UCSD-AML1 (cell line): Measurements from ENCODE around the gene ENG.
A peak's percentile ranks its signal among the peaks of the same experiment; 100 is the strongest.
"Not testable (repeated sequence)": the region's sequence is repeated elsewhere in the genome, so short reads cannot be mapped to it uniquely, and the experiment has no call there.

Experiments
- DNase-seq: peaks from one replicate; lab custom pipeline; 2025; ENCODE audit not compliant: unreplicated experiment; lab: John Stamatoyannopoulos, UW

The ENG gene

DNA sequence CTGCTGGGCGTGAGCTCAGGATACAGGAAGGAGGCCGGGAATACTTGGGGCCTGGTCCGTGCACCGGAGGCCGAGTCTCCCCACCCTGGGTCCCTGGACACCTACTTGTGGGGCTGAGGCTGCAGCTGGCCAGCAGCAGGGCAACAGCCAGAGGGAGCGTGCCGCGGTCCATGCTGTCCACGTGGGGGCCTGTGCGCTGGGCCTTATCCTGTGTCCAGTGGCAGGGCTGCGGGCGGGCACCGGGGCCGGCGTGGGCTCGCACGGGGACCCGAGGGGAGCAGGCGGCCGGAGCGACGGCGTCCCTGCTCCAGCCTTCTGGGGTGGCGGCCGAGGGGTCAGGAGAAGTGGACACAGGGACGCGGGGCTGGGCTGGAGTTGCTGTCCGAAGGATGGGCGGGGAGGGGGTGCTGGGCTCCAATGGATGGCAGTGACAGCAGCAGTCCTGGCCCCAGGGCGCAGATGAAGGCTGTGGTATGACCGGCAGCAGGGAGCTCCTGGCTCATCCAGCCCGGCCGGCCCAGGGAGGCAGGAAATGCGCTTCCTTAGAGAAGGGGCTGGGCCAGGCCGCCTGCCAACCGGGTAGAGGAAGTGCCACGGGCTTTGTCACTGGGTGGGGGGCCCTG lies at the start of gene ENG:
ENG (minus strand) TSS at position 475 of the 623 bp plus-strand sequence; CDS start at position 172, 303 bp downstream.
- peak; percentile 74 for DNase-seq

DNA sequence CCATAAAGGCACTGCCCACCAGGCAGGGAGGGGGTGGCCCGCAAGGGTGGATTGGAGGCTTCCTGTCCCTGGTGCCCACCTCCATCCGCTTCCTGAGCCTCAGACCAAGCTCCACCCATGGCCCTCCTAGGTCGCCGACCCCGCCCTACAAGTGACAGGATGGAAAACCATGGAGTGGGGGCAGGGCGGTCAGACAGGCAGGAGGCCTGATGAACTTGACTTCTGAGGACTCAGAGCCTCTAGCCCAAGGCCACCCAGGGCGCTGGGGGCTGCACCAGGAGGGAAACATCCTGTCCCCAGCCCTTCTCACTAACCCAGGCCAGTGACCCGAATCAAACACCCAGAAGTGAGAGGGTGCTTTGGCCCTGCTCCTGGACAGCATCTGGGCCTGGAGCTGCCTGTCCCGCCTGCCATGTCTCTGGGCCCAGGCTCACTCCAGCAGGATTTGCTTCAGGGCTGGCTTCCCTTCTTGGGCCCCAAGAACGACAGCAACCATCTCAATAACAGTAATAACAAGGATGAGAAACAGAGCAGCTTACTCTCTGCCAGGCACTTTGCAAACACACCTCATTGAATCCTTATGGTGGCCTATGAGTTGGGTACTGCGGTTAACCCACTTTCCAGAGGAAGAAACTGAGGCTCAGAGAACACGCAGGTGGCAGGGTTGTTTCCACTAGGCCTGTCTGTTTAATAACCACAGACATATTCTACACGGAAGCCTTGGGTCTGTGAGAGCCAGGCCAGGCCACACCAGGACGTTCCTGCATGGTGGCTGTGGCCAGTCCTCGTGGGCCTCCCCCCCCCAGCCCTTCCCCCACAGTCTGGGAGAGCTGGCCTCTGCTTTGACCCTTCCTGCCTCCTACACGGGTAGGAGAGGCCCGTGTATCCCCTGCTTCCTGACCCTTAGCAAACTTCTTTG lies 49.4 kb upstream of the ENG start:
- peak; percentile 96 for DNase-seq

DNA sequence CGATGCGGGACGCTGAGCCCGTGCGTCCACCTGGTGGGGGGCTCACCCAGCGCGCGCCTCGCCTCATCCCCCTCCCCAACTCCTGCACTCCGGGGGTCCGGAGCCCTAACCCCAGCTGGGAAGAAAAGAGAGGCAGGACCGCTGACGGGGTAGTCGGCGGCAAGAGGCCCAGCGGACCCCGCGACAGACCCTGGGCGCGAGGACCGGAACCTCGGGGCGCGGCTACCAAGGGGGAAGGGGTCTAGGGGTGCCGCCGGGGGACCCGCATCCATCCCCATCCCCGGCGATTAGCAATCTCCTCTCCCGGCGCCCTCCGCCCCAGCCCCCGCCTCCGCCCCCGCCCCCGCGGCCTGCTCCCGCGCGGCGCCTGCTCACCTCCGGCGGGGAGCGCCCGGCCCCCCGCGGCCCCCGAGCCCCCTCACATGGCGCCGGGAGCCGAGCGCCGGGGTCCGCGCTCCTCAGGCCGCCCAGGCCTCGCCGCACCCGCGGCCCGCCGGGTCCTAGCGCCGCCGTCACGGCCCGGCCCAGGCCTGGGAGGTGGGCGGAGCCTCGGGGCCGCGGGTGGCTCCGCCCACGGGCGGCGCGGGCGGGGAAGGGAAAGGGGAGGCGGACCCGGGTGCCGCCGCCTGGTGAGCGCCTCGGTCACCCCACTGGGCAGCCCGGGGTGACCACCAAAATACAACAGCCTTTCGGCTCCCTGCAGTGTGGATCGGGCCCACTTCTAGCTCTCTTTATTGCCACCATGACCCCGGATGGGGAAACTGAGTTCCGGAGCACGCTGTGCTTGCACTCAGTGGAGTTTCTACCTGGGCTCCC lies 44.9 kb upstream of the ENG start, which contains the start of gene ST6GALNAC6:
ST6GALNAC6 (minus strand) TSS at position 476 of the 816 bp plus-strand sequence. CDS start 1,622 bp downstream, outside the sequence.
- DNase-seq = peak; percentile 89

DNA sequence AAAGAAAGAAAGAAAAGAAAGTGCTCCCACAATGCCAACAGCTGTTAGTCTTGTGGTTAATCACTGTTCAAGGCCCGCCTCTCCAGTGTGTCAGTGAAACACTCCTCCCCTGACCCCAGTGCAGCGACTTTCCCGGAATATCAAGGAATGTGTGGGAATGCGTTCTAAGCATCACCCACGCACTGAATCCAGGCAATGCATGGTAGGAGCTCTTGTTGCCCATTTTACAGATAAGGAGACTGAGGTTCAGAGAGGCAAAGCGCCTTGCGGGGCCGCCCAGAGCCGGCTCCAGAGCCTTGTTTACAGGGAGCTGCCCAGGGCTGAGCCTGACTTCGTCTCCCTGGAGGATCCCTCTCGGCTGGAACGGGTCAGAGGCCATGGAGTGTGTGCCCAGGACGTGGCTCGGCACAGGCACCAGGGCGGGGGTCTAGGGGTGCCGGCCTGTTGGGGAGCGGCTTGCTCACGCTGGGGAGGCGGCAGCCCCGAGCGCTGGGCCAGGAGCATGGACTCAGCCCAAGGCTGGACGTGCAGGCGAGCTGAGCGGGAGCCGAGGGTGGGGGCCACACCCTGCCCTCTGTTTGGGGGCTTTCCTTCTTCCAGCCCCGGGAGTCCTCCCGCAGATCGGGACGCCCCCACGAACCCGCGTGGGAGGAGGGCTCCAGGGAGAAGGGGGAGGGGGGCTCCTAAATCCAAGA lies 44.1 kb upstream of the ENG start:
- DNase-seq = peak; percentile 57

DNA sequence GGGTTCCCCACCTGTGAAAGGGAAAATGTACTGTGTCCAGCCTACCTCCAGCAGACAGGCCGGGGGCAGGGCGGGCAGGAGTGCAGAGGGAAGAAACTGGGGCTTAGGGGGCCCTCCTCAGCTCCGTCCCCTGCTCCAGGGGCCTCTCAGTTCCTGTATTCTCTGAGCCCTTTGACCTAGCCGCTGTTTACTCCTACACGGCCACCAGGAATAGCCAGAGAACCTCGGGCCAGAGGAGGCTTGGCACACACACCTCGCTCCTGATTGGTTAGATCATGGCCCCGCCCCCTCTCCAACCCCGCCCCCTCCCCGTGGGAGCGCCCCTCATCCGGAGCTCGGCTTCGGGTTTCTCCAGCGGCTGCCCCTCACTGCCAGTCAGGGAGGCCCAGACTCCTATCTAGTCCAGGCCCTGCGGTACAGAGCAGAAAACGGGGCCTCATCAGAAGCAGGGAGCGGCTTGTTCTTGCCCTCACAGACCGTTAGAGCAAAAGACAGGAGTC lies 42.8 kb upstream of the ENG start:
- peak; percentile 60 for DNase-seq

DNA sequence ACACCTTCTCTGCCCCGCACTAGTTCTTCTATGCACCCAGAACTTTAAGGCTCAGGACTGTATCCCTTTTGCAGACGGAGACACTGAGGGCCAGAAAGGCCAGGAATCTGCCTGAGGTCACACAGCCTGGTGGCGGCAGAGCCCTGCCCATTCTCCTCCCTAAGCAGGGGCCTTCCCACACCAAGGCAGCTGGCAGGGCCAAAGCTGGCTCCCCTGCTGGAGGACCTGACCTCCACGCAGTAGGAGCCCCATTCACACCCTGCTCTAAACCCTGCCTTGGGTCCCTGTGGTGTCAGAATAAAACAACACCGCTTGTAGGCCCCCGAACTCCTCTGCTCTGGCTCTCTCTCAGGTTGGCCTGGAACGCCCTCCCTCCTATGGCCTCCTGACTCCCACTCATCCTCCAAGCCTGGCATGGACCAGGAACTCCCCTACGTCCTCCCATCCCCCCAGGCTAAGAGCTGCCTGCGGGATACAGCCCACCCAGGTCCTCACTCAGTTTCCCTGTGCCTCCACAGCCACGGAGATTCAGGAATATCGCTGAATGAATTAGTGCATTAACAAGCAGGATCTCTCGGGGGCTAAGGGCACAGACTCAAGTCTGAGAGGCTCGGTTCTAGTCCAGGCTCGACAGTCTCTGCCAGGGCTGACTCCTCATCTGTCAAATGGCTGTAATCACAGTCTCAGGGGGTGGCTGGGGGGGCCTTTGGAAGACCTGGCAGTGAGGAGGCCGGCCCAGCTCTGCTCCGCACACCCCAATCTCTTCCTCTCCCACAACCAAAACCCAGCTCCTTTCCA lies 42.1 kb upstream of the ENG start:
- no peak for DNase-seq

DNA sequence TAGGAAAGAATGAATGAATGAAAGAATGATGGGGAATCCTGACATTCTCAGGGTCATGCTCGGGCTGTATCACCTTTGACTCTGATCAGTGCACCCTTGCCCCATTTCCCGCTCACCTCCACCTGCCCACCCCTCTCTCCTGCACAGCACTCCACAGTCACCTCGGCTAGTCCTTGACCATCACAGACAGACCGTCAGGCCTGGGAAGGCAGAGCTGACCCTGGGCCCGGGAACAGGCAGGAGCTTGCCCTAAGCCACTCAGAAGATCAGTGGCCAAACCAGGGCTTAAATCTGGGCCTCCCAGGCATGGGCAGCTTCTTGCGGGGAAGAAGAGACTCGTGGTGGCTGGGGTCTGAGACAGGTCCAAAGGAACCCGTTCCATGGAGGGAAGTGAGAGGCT lies 41.4 kb upstream of the ENG start:
- no peak for DNase-seq

DNA sequence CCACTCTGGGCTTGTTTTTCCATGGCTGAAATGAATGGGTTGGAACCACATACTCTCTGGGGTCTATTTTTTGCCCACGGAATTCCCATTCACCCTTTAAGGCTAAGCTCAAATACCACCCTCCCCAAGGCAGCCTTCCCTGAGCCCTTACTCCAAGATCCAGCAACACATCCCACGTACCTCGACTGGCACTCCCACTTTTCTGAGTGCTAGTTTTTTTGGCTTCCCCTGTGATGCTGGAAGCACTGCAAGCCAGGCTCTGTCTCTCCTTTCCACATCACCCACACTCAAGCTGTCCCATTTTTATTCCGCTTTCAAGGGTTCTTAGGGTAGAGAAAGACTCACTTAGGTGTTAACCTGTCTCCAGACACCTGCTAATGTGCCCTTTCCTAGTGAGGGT lies 38.9 kb upstream of the ENG start:
- no peak for DNase-seq

DNA sequence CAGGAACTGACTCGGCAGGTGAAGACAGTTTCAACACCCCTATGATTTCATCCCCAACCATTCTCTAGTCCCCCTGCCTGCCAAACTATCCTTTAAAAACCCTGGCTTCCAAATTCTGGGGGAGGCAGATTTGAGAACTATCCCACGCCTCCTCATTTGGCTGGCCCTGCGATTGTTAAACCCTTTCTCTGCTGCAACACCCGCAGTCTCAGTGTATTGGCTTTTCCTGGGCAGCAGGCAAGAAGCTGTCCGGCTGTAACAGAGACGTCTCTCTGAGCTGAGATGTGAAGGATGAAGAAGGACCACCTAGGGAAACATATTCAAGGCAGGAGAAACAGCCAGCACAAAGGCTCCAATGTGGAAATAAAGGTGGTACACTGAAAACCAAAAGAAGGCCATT lies 38.4 kb upstream of the ENG start:
- no peak for DNase-seq

DNA sequence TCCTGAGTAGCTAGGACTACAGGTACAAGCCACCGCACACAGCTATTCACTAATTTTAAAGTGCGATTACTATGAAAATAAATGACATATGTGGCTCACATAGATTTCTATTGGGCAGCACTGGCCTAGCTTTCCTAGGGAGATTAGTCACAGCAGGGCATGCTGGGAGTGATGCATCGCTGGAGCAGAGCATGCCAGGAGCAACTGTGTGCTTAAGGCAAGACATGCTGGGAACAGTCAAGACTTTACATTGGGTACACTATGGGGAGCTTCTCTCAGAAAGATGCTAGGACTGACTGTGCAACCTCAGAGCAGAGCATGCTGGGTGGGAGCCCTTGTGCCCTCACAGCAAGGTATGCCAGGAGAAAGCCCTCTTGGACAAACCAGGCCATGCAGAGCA lies 35.6 kb upstream of the ENG start:
- DNase-seq = no peak

DNA sequence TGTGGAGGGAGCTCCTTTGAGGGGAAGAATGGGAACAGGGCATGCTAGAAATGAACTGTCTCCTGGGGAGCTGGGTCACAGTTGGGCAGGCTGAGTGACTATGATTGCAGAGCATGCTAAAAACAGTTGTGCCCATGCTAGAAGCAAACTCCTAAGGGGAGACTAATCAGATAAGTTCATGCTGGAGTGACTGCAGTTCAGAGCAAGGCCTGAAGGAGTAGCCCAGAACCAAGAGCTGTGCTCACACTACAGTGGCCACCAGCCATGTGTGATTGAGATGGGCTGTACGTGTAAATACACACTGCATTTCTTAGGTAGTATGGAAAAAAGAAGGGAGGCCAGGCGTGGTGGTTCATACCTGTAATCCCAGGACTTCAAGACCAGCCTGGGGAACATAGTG lies 33.3 kb upstream of the ENG start:
- no peak for DNase-seq

DNA sequence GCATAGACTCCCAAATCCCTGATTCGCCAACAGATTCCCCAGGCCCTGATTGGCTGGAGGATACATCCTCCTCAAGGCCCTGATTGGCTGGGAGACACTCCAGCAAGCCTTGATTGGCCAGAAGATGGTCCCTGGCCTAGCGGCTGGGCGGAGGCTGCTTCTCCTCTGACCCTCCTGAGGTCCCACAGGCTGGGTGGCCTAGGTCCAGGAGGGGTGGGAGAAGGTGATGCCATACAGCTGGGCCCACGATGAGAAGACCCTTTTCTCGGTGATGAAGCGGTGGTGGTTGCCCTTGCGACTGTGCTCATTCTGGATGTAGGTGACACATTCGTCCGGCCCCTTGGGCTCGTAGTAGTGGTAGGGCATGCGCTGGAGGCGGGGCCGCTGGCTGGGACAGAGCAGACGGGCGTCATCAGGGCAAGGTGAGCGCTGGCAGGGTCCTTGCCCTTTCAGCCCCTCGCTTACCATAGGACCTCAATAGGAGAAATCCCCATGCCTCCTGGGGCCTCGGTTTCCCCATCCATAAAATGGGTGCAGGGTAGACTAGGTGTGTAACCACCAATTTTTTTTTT lies 32.0 kb upstream of the ENG start:
- no peak for DNase-seq

DNA sequence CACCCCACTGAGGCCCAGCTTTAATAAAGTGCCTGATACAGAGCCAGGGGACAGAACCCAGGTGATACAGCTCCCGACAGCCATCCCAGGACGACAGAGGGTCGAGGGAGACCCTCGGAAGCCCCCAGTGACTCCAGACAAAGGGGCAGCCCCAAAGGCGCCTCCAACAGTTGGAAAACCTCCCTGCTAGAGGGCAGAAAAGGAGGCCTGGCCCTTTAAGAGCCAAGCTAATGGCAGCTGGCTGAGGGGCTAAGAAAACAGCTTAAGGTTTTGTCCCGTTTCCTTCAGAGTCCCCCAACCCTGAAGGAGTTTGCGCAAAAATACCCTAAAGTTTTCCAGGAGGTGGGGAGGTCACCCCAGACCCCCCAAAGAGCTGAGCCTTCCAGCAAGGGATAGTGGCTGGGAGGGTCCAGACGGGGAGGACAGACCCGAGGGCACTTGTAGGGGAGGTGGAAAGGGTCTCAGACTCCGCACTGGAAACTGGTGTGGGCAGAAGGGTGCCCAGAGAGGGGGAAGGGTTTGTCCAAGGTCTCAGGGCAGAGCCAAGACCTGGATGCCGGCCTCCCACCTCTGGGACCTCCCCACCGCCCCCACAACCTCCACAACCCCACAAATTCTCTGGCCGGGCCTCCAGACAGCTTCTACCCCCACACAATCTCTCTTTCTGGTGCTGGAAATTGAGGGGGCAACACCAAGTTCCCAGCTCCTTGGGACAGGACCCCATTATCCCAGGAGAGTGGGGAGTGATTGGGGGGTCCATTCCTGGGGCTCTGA lies 31.2 kb upstream of the ENG start:
- no peak for DNase-seq

DNA sequence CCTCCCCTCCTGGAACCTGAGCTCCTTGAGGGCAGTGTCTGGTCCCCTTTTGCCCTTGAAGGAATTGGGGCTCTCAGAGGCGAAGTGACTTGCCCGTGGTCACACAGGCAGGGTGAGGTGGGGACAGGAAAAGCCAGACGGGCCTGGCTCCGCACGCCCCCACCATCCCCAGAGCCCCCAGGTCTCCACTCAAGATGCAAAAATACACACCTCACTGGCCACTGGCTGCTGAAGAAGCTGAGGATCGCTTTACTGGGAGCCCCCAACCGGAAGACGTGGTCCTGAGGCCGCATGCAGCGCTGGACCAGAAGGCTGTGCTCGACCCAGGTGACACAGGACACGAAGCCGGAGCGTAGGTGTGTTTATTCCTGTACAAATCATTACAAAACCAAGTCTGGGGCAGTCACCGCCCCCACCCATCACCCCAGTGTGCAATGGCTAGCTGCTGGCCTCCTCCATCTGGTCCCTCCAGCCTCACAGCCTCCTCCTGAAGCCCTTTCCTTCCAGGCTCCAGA lies 30.6 kb upstream of the ENG start:
- no peak for DNase-seq

DNA sequence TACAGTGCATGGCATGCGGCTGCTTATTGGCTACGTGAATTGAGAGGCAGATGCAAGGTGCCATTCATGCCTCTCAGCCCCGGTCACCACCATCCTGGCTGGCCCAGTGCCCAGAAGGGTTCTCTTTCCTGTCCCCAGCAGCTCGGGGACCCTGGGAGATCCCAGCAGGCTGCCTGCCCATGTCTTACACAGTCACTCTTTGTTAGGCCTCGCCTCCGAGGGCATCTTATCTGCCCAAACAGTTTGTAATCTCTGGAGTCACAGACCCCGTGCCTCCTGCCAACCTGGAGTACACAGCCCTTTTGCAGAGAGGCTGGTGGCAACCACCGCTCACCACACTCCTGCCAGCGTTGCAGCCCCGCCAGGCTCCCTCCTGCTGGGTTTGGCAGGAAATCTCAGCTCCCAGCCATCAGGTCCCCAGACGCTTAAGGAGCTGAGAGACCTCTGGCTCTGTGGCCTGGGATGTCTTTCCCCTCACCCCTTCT lies 30.0 kb upstream of the ENG start:
- DNase-seq = peak; percentile 48

DNA sequence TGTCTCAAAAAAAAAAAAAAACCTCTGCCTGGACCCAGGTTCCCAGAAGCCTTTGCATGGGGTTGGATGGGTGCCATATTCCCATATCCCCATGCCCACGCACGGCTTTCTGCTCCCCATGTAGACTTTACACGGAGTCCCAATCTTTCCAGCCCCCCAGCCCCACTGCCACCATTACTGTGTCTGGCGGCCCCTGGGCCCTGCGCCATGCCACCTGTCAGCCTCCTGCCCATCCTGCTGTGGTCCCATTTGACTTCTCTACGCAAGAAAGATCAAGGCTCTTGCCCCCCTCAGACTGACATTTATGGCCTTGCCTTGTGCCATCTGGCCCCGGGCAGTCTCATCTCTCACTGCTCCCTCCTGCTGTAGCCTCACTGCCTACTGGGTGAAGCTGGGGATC lies 29.5 kb upstream of the ENG start:
- DNase-seq = no peak

DNA sequence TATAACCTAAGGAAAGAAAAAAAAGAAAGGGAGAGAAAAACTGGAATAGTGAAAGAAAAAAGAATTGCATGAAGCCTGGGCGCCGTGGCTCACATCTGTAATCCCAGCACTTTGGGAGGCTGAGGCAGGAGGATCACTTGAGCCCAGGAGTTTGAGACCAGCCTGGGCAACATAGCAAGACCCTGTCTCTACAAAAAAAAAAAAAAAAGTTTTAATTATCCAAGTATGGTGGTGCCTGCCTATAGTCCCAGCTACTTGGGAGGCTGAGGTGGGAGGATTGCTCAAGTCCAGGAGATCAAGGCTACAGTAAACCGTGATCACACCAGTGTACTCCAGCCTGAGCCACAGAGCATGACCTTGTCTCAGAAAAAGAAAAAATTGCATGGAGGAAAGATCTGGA lies 27.3 kb upstream of the ENG start:
- not testable (repeated sequence) for DNase-seq

DNA sequence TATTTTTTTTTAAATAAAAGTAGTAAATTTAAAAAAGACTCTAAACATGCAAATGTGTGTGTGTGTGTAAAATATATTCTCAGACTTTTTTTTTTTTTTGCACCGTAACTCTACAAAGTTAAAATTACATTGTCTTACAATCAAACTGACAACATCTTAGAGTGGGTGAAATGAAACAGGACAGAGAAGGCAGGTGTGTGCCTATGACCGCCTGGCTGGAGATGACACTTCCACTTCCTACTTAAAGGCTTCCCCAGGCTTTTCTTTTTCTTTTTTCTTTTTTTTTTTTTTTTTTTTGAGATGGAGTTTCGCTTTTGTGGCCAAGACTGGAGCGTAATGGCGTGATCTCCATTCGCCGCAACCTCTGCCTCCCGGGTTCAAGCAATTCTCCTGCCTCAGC lies 25.7 kb upstream of the ENG start:
- DNase-seq = no peak
